ENCODE data around the gene MASP1. TPM values are rescaled to one million over a fixed set of nuclear protein-coding genes. Genes with fewer than 3 reads are reported as not detected.

The MASP1 gene
- total and polyA plus RNA-seq, 2 experiments from 2014 or later, result 1.6 to 3.0 TPM

DNA sequence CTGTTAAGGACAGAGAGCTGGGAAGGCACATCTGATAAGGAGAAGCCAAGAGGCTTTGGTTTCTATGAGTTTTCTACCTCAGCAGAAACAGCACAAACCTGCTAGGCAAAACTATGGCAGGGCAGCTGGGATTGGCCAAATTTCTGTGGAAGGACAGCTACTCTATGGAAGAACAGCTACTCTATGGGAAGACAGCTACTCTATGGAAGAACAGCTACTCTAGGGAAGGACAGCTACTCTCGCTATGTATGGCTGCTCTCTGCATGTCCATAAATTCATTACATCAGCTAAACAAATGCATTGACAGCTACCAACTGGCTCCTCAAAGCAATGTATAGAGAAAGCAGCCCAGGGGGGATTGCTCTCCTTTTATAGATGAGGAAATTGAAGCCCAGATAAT, 24.8 kb downstream of the MASP1 start:
- no peaks in the 10 kb centered on the region for H3K9me2 ChIP-seq (ENCODE audit: insufficient read depth)
- TF ChIP-seq CREB1 (CRISPR knock-in tag; IDR thresholded peaks at IDR 0.05; ENCODE audit: low read depth) (no peak), JUNB (IDR thresholded peaks at IDR 0.05; ENCODE audit: unreplicated experiment) (no peak), NANOG (IDR thresholded peaks at IDR 0.05; ENCODE audit: borderline replicate concordance) (no peak), POLR2AphosphoS5 (IDR thresholded peaks at IDR 0.05; ENCODE audit: low read depth) (no peak), ZNF114 (CRISPR knock-in tag; IDR thresholded peaks at IDR 0.05) (no peak), EZH2phosphoT487 (IDR thresholded peaks at IDR 0.05; ENCODE audit: unreplicated experiment) (no peak), STAT1 (IDR thresholded peaks at IDR 0.05; ENCODE audit: unreplicated experiment) (no peak), EZH2 (IDR thresholded peaks at IDR 0.05; ENCODE audit: low read depth, unreplicated experiment) (no peak), ZNF331 (CRISPR knock-in tag; IDR thresholded peaks at IDR 0.05; ENCODE audit: low read depth) (no peak)
- TF ChIP-seq, protein P1, sequence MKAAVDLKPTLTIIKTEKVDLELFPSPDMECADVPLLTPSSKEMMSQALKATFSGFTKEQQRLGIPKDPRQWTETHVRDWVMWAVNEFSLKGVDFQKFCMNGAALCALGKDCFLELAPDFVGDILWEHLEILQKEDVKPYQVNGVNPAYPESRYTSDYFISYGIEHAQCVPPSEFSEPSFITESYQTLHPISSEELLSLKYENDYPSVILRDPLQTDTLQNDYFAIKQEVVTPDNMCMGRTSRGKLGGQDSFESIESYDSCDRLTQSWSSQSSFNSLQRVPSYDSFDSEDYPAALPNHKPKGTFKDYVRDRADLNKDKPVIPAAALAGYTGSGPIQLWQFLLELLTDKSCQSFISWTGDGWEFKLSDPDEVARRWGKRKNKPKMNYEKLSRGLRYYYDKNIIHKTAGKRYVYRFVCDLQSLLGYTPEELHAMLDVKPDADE (IDR thresholded peaks at IDR 0.05), result no peak
- TF ChIP-seq, protein P2, sequence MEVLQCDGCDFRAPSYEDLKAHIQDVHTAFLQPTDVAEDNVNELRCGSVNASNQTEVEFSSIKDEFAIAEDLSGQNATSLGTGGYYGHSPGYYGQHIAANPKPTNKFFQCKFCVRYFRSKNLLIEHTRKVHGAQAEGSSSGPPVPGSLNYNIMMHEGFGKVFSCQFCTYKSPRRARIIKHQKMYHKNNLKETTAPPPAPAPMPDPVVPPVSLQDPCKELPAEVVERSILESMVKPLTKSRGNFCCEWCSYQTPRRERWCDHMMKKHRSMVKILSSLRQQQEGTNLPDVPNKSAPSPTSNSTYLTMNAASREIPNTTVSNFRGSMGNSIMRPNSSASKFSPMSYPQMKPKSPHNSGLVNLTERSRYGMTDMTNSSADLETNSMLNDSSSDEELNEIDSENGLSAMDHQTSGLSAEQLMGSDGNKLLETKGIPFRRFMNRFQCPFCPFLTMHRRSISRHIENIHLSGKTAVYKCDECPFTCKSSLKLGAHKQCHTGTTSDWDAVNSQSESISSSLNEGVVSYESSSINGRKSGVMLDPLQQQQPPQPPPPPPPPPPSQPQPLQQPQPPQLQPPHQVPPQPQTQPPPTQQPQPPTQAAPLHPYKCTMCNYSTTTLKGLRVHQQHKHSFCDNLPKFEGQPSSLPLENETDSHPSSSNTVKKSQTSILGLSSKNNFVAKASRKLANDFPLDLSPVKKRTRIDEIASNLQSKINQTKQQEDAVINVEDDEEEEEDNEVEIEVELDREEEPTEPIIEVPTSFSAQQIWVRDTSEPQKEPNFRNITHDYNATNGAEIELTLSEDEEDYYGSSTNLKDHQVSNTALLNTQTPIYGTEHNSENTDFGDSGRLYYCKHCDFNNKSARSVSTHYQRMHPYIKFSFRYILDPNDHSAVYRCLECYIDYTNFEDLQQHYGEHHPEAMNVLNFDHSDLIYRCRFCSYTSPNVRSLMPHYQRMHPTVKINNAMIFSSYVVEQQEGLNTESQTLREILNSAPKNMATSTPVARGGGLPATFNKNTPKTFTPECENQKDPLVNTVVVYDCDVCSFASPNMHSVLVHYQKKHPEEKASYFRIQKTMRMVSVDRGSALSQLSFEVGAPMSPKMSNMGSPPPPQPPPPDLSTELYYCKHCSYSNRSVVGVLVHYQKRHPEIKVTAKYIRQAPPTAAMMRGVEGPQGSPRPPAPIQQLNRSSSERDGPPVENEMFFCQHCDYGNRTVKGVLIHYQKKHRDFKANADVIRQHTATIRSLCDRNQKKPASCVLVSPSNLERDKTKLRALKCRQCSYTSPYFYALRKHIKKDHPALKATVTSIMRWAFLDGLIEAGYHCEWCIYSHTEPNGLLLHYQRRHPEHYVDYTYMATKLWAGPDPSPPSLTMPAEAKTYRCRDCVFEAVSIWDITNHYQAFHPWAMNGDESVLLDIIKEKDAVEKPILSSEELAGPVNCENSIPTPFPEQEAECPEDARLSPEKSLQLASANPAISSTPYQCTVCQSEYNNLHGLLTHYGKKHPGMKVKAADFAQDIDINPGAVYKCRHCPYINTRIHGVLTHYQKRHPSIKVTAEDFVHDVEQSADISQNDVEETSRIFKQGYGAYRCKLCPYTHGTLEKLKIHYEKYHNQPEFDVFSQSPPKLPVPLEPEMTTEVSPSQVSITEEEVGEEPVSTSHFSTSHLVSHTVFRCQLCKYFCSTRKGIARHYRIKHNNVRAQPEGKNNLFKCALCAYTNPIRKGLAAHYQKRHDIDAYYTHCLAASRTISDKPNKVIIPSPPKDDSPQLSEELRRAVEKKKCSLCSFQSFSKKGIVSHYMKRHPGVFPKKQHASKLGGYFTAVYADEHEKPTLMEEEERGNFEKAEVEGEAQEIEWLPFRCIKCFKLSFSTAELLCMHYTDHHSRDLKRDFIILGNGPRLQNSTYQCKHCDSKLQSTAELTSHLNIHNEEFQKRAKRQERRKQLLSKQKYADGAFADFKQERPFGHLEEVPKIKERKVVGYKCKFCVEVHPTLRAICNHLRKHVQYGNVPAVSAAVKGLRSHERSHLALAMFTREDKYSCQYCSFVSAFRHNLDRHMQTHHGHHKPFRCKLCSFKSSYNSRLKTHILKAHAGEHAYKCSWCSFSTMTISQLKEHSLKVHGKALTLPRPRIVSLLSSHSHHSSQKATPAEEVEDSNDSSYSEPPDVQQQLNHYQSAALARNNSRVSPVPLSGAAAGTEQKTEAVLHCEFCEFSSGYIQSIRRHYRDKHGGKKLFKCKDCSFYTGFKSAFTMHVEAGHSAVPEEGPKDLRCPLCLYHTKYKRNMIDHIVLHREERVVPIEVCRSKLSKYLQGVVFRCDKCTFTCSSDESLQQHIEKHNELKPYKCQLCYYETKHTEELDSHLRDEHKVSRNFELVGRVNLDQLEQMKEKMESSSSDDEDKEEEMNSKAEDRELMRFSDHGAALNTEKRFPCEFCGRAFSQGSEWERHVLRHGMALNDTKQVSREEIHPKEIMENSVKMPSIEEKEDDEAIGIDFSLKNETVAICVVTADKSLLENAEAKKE (CRISPR knock-in tag; IDR thresholded peaks at IDR 0.05), result no peak
- TF ChIP-seq, protein P3, sequence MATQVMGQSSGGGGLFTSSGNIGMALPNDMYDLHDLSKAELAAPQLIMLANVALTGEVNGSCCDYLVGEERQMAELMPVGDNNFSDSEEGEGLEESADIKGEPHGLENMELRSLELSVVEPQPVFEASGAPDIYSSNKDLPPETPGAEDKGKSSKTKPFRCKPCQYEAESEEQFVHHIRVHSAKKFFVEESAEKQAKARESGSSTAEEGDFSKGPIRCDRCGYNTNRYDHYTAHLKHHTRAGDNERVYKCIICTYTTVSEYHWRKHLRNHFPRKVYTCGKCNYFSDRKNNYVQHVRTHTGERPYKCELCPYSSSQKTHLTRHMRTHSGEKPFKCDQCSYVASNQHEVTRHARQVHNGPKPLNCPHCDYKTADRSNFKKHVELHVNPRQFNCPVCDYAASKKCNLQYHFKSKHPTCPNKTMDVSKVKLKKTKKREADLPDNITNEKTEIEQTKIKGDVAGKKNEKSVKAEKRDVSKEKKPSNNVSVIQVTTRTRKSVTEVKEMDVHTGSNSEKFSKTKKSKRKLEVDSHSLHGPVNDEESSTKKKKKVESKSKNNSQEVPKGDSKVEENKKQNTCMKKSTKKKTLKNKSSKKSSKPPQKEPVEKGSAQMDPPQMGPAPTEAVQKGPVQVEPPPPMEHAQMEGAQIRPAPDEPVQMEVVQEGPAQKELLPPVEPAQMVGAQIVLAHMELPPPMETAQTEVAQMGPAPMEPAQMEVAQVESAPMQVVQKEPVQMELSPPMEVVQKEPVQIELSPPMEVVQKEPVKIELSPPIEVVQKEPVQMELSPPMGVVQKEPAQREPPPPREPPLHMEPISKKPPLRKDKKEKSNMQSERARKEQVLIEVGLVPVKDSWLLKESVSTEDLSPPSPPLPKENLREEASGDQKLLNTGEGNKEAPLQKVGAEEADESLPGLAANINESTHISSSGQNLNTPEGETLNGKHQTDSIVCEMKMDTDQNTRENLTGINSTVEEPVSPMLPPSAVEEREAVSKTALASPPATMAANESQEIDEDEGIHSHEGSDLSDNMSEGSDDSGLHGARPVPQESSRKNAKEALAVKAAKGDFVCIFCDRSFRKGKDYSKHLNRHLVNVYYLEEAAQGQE (IDR thresholded peaks at IDR 0.05; ENCODE audit: unreplicated experiment), result no peak
- TF ChIP-seq, protein P4, sequence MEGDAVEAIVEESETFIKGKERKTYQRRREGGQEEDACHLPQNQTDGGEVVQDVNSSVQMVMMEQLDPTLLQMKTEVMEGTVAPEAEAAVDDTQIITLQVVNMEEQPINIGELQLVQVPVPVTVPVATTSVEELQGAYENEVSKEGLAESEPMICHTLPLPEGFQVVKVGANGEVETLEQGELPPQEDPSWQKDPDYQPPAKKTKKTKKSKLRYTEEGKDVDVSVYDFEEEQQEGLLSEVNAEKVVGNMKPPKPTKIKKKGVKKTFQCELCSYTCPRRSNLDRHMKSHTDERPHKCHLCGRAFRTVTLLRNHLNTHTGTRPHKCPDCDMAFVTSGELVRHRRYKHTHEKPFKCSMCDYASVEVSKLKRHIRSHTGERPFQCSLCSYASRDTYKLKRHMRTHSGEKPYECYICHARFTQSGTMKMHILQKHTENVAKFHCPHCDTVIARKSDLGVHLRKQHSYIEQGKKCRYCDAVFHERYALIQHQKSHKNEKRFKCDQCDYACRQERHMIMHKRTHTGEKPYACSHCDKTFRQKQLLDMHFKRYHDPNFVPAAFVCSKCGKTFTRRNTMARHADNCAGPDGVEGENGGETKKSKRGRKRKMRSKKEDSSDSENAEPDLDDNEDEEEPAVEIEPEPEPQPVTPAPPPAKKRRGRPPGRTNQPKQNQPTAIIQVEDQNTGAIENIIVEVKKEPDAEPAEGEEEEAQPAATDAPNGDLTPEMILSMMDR (conservative IDR thresholded peaks at IDR 0.05; ENCODE audit: low read depth in 2 of 2), result no peak
- peaks cover 7% of the 10 kb centered on the region; the same call in 2 of the 3 replicates for H3K4me1 Mint-ChIP-seq
- peaks cover 17% of the 10 kb centered on the region for H3K36me3 Mint-ChIP-seq (ENCODE audit: low read depth)
- peaks cover 6% of the 10 kb centered on the region for H3K4me1 ChIP-seq (ENCODE audit: insufficient read depth)
- H3K27me3 Mint-ChIP-seq (ENCODE audit: insufficient read depth, low read depth, poor library complexity), result peaks cover 4% of the 10 kb centered on the region
- H3K4me3 Mint-ChIP-seq, result no peak overlapping the region
- H3K9me3 Mint-ChIP-seq, result peaks cover 22% of the 10 kb centered on the region
- H4K20me1 ChIP-seq (replicated peaks; ENCODE audit: insufficient read depth), result no peaks in the 10 kb centered on the region
- H3K36me3 ChIP-seq (ENCODE audit: insufficient read depth), result peaks cover 6% of the 10 kb centered on the region; the same call in 1 of the 2 replicates
- H3K4me3 ChIP-seq, result no peak overlapping the region
- ATAC-seq (no peak), DNase-seq (ENCODE audit: low spot score) (no peak)
- H2AFZ ChIP-seq, result no peak overlapping the region
- H3K4me2 ChIP-seq, result no peak overlapping the region
- no peak overlapping the region for H3K27ac Mint-ChIP-seq
- no peaks in the 10 kb centered on the region for H3K27me3 ChIP-seq (ENCODE audit: insufficient read depth)
- no peaks in the 10 kb centered on the region for H3K79me2 ChIP-seq (replicated peaks; ENCODE audit: insufficient read depth)
- no peaks in the 10 kb centered on the region for H3F3A ChIP-seq (replicated peaks; ENCODE audit: low read depth)
- no peak overlapping the region for H3K27ac ChIP-seq (ENCODE audit: low read depth)
